ENCODE data around the gene ZC3H12D. TPM values are rescaled to one million over a fixed set of nuclear protein-coding genes. Genes with fewer than 3 reads are reported as not detected.

The ZC3H12D gene
- total RNA-seq, 1 experiment from 2014 or later = not detected

DNA sequence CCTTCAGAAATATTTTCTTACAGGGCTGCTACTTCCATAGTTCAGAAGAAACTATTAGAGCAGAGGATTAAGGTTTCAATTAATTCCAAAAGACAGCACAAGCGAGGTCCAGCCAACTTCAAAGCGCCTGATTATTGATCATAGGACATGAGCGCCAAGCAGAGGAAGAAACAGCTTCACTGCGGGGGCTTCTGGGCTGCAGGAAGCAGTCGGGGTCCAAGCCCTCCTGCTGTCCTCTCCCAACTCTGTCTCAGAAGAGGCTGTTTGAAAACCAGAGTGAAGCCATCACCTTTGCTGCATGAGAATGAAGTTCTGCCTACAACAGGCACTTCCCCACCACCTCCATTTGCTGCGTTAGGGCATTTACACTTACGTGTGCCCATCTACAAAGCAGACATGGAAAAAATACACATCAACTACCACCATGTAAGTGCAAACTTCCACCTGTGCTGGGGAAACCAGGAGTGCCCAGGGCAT is 60.8 kb downstream of the ZC3H12D start:
- no peak overlapping the region for H3K4me3 ChIP-seq (ENCODE audit: low read length)
- no peak overlapping the region for H3K9ac ChIP-seq (ENCODE audit: low read length)
- intact Hi-C loops (cut with micrococcal nuclease) = no loop called here
- H3K9me2 ChIP-seq (replicated peaks; ENCODE audit: low read length) = no peaks in the 10 kb centered on the region
- no peaks in the 10 kb centered on the region for H4K20me1 ChIP-seq (ENCODE audit: low read length)
- no peak for ATAC-seq
- no peak overlapping the region for H3K4me2 ChIP-seq (ENCODE audit: low read length)
- H3K4me1 ChIP-seq (ENCODE audit: insufficient read depth, low read length) = no peaks in the 10 kb centered on the region
- no peaks in the 10 kb centered on the region for H3K27me3 ChIP-seq (ENCODE audit: low read length)
- no peaks in the 10 kb centered on the region for H3K9me3 ChIP-seq (ENCODE audit: low read length)
- no peak overlapping the region for H3K27ac ChIP-seq (ENCODE audit: low read length)
- BruUV-seq (replicated peaks) = no TSS peak
- no peaks in the 10 kb centered on the region for H3K36me3 ChIP-seq (ENCODE audit: low read depth, low read length)
- no peak for DNase-seq
- H3K79me2 ChIP-seq (ENCODE audit: low read length) = no peaks in the 10 kb centered on the region
- POLR2A ChIA-PET (ENCODE audit: unreplicated experiment) = no interaction called here
- H2AFZ ChIP-seq (ENCODE audit: low read length) = no peak overlapping the region
- H3F3A ChIP-seq (ENCODE audit: low read length, unreplicated experiment) = no peaks in the 10 kb centered on the region
- CTCF ChIA-PET = no interaction called here
- TF ChIP-seq EZH2 (IDR thresholded peaks at IDR 0.05; ENCODE audit: low read length, unreplicated experiment) (no peak), EZH2phosphoT487 (IDR thresholded peaks at IDR 0.05; ENCODE audit: borderline replicate concordance, low read length) (no peak)
- TF ChIP-seq, protein P1, sequence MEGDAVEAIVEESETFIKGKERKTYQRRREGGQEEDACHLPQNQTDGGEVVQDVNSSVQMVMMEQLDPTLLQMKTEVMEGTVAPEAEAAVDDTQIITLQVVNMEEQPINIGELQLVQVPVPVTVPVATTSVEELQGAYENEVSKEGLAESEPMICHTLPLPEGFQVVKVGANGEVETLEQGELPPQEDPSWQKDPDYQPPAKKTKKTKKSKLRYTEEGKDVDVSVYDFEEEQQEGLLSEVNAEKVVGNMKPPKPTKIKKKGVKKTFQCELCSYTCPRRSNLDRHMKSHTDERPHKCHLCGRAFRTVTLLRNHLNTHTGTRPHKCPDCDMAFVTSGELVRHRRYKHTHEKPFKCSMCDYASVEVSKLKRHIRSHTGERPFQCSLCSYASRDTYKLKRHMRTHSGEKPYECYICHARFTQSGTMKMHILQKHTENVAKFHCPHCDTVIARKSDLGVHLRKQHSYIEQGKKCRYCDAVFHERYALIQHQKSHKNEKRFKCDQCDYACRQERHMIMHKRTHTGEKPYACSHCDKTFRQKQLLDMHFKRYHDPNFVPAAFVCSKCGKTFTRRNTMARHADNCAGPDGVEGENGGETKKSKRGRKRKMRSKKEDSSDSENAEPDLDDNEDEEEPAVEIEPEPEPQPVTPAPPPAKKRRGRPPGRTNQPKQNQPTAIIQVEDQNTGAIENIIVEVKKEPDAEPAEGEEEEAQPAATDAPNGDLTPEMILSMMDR (conservative IDR thresholded peaks at IDR 0.05; ENCODE audit: low read depth, low read length) = no peak

DNA sequence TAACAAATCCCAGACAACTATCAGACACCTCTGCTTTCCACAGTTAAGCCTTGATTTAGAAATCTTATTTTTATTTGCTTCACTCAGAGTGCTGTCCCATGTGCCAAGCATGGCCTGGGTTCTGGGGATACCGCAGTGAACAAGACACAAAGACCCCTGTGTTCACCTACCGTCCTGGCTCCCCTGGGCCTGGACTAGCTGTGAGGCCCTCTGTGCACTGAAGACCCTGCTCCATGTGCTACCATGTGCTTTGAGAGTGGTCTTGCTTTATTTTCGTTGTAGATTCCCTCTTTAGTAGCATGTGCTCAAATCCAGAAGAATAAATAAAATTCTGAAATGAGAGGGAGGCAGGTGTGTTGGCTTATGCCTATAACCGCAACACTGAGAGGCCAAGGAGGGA is 62.2 kb downstream of the ZC3H12D start:
- no peak overlapping the region for H3K4me3 ChIP-seq (ENCODE audit: low read length)

DNA sequence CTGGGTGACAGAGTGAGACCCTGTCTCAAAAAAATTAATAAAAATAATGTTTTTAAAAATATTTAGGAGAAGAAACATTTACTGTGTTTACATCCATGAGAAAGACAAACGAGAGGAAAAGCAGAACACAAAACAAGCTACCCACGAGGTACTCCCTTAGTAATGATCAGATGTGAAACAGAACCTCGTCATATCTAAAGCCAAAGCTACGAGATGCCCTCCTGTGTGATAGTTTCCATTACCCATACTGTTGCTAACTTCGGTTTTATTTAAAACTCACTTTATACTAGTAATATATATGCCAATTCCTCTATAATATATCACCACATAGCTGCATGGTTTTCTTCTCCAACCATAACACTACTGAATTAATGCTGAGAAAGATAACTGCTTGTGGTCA is 63.7 kb downstream of the ZC3H12D start:
- Histone ChIP-seq H3F3A (ENCODE audit: low read length, unreplicated experiment) (no peaks in the 10 kb centered on the region), H3K4me3 (ENCODE audit: low read length) (no peak overlapping the region), H3K79me2 (ENCODE audit: low read length) (no peaks in the 10 kb centered on the region), H3K9ac (ENCODE audit: low read length) (no peak overlapping the region), H3K4me2 (ENCODE audit: low read length) (no peak overlapping the region), H3K4me1 (ENCODE audit: insufficient read depth, low read length) (no peaks in the 10 kb centered on the region), H2AFZ (ENCODE audit: low read length) (no peak overlapping the region), H4K20me1 (ENCODE audit: low read length) (no peaks in the 10 kb centered on the region), H3K36me3 (ENCODE audit: low read depth, low read length) (no peaks in the 10 kb centered on the region), H3K9me2 (replicated peaks; ENCODE audit: low read length) (no peaks in the 10 kb centered on the region), H3K27me3 (ENCODE audit: low read length) (no peaks in the 10 kb centered on the region), H3K9me3 (ENCODE audit: low read length) (no peaks in the 10 kb centered on the region), H3K27ac (ENCODE audit: low read length) (no peak overlapping the region)
- ChIA-PET CTCF (no interaction called here), POLR2A (ENCODE audit: unreplicated experiment) (no interaction called here)
- DNase-seq = no peak
- intact Hi-C loops (cut with micrococcal nuclease) = no loop called here
- no TSS peak for BruUV-seq (replicated peaks)
- ATAC-seq = no peak
- no peak for TF ChIP-seq EZH2 (IDR thresholded peaks at IDR 0.05; ENCODE audit: low read length, unreplicated experiment)
- TF ChIP-seq EZH2phosphoT487 (IDR thresholded peaks at IDR 0.05; ENCODE audit: borderline replicate concordance, low read length) = no peak
- TF ChIP-seq, protein P1 (conservative IDR thresholded peaks at IDR 0.05; ENCODE audit: low read depth, low read length) = no peak

More for the DNA sequence above, 62.2 kb downstream of the ZC3H12D start:
- Histone ChIP-seq H3K4me2 (ENCODE audit: low read length) (no peak overlapping the region), H3K9me3 (ENCODE audit: low read length) (no peaks in the 10 kb centered on the region), H3K4me1 (ENCODE audit: insufficient read depth, low read length) (no peaks in the 10 kb centered on the region), H3K36me3 (ENCODE audit: low read depth, low read length) (no peaks in the 10 kb centered on the region), H4K20me1 (ENCODE audit: low read length) (no peaks in the 10 kb centered on the region), H2AFZ (ENCODE audit: low read length) (no peak overlapping the region), H3K27me3 (ENCODE audit: low read length) (no peaks in the 10 kb centered on the region), H3F3A (ENCODE audit: low read length, unreplicated experiment) (no peaks in the 10 kb centered on the region), H3K27ac (ENCODE audit: low read length) (no peak overlapping the region), H3K9me2 (replicated peaks; ENCODE audit: low read length) (no peaks in the 10 kb centered on the region), H3K79me2 (ENCODE audit: low read length) (no peaks in the 10 kb centered on the region), H3K9ac (ENCODE audit: low read length) (no peak overlapping the region)
- DNase-seq (no peak), ATAC-seq (no peak)
- TF ChIP-seq EZH2 (IDR thresholded peaks at IDR 0.05; ENCODE audit: low read length, unreplicated experiment) = no peak
- intact Hi-C loops (cut with micrococcal nuclease) = no loop called here
- no TSS peak for BruUV-seq (replicated peaks)
- ChIA-PET CTCF (no interaction called here), POLR2A (ENCODE audit: unreplicated experiment) (no interaction called here)

Measured in PC-3 (cell line).